BE2C (cell line): ENCODE data around the gene GPR18.

ENCODE experiments used
- DNase-seq: peaks from one replicate; pipeline ENCODE4 v3.0.0-alpha.2; 2020
- H3K27me3 ChIP-seq: fragments of 250-450 bp; sonication (Bioruptor Pico); 2 replicates; pipeline ENCODE4 v1.5.1; 2020; ENCODE audit warnings: mild to moderate bottlenecking
- H3K36me3 ChIP-seq: fragments of 250-450 bp; sonication (Bioruptor Pico); 2 replicates; pipeline ENCODE4 v1.5.1; 2020; ENCODE audit warnings: mild to moderate bottlenecking
- H3K4me1 ChIP-seq: fragments of 250-450 bp; sonication (Bioruptor Pico); 2 replicates; pipeline ENCODE4 v1.5.1; 2020
- H3K4me3 ChIP-seq: 2 replicates; pipeline ENCODE4 v1.5.1; 2011; ENCODE audit warnings: low read depth, low read length
- H3K9me3 ChIP-seq: fragments of 250-450 bp; sonication (Bioruptor Pico); 2 replicates; pipeline ENCODE4 v1.5.1; 2020
- TF ChIP-seq, protein P1 (sequence below): IDR thresholded peaks from 2 replicates; pipeline ENCODE4 v1.5.1; 2012; ENCODE audit warnings: mild to moderate bottlenecking, low read depth, low read length

GPR18 gene

DNA sequence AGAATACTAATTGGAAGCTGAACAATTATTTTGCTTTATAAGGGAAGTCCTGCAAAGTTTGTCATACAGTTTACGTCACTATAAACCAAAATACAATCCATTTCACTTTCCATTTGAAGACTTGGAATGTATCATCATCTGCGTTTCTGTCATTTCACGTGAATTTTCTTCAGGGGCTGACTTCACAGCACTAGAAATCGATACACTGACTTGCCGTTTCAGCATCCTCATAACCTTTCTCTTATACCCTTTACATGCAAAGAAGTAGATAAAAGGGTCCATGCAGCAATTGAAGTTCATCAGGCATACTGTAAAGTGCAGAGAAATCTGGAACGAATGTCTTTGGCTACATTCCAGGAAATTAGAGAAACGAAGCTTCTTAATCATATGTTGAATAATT is 36.8 kb upstream of the GPR18 start:
- no peaks in the 10 kb centered on the region for H3K9me3 ChIP-seq
- TF ChIP-seq, protein P1, sequence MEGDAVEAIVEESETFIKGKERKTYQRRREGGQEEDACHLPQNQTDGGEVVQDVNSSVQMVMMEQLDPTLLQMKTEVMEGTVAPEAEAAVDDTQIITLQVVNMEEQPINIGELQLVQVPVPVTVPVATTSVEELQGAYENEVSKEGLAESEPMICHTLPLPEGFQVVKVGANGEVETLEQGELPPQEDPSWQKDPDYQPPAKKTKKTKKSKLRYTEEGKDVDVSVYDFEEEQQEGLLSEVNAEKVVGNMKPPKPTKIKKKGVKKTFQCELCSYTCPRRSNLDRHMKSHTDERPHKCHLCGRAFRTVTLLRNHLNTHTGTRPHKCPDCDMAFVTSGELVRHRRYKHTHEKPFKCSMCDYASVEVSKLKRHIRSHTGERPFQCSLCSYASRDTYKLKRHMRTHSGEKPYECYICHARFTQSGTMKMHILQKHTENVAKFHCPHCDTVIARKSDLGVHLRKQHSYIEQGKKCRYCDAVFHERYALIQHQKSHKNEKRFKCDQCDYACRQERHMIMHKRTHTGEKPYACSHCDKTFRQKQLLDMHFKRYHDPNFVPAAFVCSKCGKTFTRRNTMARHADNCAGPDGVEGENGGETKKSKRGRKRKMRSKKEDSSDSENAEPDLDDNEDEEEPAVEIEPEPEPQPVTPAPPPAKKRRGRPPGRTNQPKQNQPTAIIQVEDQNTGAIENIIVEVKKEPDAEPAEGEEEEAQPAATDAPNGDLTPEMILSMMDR = no peak
- H3K27me3 ChIP-seq = no peaks in the 10 kb centered on the region
- no peaks in the 10 kb centered on the region for H3K36me3 ChIP-seq
- no peak overlapping the region for H3K4me3 ChIP-seq
- no peak for DNase-seq
- no peaks in the 10 kb centered on the region for H3K4me1 ChIP-seq

DNA sequence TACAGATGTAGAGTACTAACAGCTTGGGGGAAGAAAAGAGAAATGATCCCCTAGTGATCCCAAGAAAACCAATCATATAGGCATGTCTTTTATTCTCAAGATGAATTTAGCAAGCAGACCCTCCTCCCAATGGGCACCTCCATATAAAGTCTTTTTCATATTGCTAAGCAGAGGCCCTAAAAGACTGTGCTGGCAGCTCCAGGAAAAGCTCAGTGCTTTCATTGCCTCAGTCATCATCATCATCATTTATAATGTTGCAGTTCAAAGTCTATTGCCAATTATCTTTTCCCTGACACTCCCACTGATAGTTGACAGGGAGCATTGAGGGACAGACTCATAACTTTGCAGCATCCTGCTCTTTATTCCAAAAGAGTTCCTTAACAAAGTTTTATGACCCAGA is 36.0 kb upstream of the GPR18 start:
- H3K9me3 ChIP-seq = no peaks in the 10 kb centered on the region
- no peaks in the 10 kb centered on the region for H3K27me3 ChIP-seq
- H3K4me1 ChIP-seq = no peaks in the 10 kb centered on the region
- DNase-seq = no peak
- TF ChIP-seq, protein P1 = no peak
- no peak overlapping the region for H3K4me3 ChIP-seq
- H3K36me3 ChIP-seq = no peaks in the 10 kb centered on the region

DNA sequence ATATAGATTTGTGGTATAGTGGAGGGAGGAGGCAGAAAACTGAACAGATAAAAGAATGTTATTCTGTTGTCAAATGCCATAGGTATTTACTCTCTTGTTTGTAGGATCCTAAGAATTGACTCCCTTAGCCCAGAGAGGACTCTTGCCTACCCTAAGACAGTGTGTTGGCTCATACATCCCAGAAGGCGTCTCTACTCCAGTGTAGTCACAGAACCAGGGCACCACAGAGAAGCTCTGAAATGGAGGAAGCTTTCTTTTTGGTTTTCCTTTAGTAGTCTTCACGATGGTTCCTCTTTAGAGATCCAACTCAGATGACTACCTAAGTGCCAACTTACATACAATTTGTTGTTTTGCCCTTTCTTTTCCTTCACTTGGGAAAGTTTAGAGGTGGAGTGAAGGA is 35.0 kb upstream of the GPR18 start:
- no peak for DNase-seq
- H3K27me3 ChIP-seq = no peaks in the 10 kb centered on the region
- no peak overlapping the region for H3K4me3 ChIP-seq
- TF ChIP-seq, protein P1 = no peak
- H3K9me3 ChIP-seq = no peaks in the 10 kb centered on the region
- H3K36me3 ChIP-seq = no peaks in the 10 kb centered on the region
- H3K4me1 ChIP-seq = no peaks in the 10 kb centered on the region

DNA sequence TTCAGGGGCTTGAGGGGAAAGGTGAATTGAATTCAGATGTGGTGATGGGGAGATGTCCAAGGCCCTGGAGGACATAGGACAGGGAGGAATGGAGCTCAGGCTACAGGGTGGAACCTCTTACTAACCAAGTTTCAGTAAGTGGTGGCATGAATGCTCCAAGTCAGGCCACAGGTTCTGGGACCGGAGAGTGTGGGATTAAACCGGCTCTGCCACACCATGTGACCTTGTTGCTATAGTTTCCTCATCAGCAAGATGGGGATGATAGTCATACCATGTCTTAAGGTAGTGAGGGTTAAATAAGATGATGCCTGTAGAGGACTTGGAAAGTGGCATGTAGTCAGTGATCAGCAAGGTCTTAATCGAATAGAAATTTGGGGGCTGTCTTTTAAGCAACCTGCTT is 32.7 kb upstream of the GPR18 start:
- no peaks in the 10 kb centered on the region for H3K9me3 ChIP-seq
- no peak for DNase-seq
- no peaks in the 10 kb centered on the region for H3K27me3 ChIP-seq
- H3K4me1 ChIP-seq = peaks cover 2% of the 10 kb centered on the region
- H3K36me3 ChIP-seq = no peaks in the 10 kb centered on the region
- H3K4me3 ChIP-seq = no peak overlapping the region
- TF ChIP-seq, protein P1 = no peak

DNA sequence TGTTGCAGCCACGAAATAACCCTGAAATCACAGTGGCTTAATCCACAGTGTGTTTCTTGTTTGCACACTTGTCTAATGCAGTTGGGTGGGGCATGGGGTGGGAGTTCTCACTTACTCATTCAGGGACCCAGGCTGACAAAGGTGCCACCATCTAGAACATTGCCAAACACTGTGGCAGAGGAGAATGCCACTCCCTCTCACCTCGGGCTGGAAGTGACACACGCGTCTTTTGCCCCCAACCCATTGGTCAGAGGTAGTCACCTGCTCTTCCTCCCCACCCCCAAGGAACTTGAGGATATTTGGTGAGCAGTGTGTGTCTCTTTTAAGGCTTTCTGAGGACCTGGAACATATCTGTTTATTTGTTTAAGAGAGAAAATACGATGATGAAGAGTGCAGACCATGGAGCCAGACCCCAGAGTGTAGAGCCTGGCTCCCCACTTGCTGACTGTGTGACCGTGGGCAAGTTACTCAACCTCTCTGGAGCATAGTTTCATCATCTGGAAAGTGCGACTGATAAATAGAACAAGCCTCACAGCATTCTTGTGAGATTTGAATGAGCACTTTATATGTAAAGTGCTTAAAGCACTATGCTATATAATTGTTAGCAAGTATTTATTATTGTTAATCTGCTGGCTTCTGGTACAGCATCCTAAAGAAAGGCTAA is 31.6 kb upstream of the GPR18 start:
- no peak for DNase-seq
- Histone ChIP-seq H3K4me3 (no peak overlapping the region), H3K36me3 (no peaks in the 10 kb centered on the region), H3K9me3 (no peaks in the 10 kb centered on the region), H3K4me1 (peaks cover 6% of the 10 kb centered on the region), H3K27me3 (no peaks in the 10 kb centered on the region)
- TF ChIP-seq, protein P1 = no peak

DNA sequence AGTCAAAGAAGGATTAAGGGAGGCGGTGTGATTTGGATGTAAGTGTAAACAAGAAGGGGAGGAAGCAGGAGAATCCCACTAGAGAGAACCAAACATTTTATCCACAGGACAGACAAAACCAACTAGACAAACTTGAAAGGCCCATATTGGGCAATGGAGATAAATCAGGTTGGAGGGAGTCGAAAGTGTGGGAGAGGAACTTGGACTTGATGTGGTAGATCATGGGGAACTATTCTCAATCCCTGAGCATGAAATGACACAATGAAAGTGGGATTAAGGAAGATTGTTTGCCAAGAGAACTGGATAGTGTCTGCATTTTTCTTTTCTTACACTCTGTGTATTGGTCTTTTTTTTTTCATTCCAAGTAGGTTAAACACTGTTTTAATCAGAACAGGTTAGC is 31.1 kb upstream of the GPR18 start:
- Histone ChIP-seq H3K4me1 (peaks cover 6% of the 10 kb centered on the region), H3K36me3 (no peaks in the 10 kb centered on the region), H3K27me3 (no peaks in the 10 kb centered on the region), H3K4me3 (no peak overlapping the region), H3K9me3 (no peaks in the 10 kb centered on the region)
- TF ChIP-seq, protein P1 = no peak
- DNase-seq = no peak
